ENCODE data around the gene KIF13A. TPM values are rescaled to one million over a fixed set of nuclear protein-coding genes. Genes with fewer than 3 reads are reported as not detected.

The KIF13A gene
- total and polyA plus RNA-seq, 9 of the 15 experiments (the other 6 are each of a cell fraction or from before 2014, with no cell fraction given): 3.6 to 44.3 (median 29.7) TPM

GRCh38 chr6:17714177-17714576 is 273.3 kb downstream of the KIF13A start (continued):
- TF ChIP-seq PRDM10 (IDR thresholded peaks at IDR 0.05; ENCODE audit: partially characterized antibody) (no peak), POLR2H (tag; IDR thresholded peaks at IDR 0.05; ENCODE audit: low read depth) (no peak), CXXC5 (CRISPR knock-in tag; IDR thresholded peaks at IDR 0.05) (no peak), HSF4 (CRISPR knock-in tag; IDR thresholded peaks at IDR 0.05; ENCODE audit: borderline replicate concordance) (no peak), ZNF184 (CRISPR knock-in tag; IDR thresholded peaks at IDR 0.05) (no peak), KLF13 (tag; IDR thresholded peaks at IDR 0.05; ENCODE audit: borderline replicate concordance, low read depth) (no peak), ZNF224 (CRISPR knock-in tag; IDR thresholded peaks at IDR 0.05) (no peak), ARID4B (CRISPR knock-in tag; IDR thresholded peaks at IDR 0.05) (no peak), RBM25 (IDR thresholded peaks at IDR 0.05; ENCODE audit: low read depth, low read length, severe bottlenecking) (no peak), SFPQ (IDR thresholded peaks at IDR 0.05; ENCODE audit: low read depth, low read length) (no peak), KAT8 (IDR thresholded peaks at IDR 0.05; ENCODE audit: low read depth) (no peak), NFXL1 (CRISPR knock-in tag; IDR thresholded peaks at IDR 0.05) (no peak), ZNF324 (CRISPR knock-in tag; IDR thresholded peaks at IDR 0.05) (no peak), NCOA6 (IDR thresholded peaks at IDR 0.05) (no peak), ZNF668 (CRISPR knock-in tag; IDR thresholded peaks at IDR 0.05) (no peak), SMARCA5 (IDR thresholded peaks at IDR 0.05) (no peak)
